Activated naive CD4-positive, alpha-beta T cell treated with anti-CD3 and anti-CD28 coated beads for 36 hours (primary cell): ENCODE data around the gene POC5. TPM values are rescaled to one million over a fixed set of nuclear protein-coding genes. Genes with fewer than 3 reads are reported as not detected.

Experiments used
- total RNA-seq, 2 experiments: library from RNA; stranded (reverse); gene quantifications; one replicate each; pipeline ENCODE4 v1.2.3, GENCODE V29; 2021

POC5 gene
- total RNA-seq, 2 experiments from 2014 or later: 17.5 to 17.7 TPM

Other genes starting within 250 kb of the POC5 start
- 10 to 100 TPM; 17.1 to 18.5 TPM for gene CERT1, start 205.8 kb downstream of the POC5 start, total RNA-seq
- 10 to 100 TPM; 26.8 to 29.0 TPM for gene POLK, start 205.5 kb downstream of the POC5 start, total RNA-seq
- not detected for gene ANKDD1B, start 106.0 kb downstream of the POC5 start, total RNA-seq